Vagina (tissue), 2 donors: ENCODE results near the gene TLN1.

Experiments
- POLR2AphosphoS5 ChIP-seq, 2 donors: sonication (generic); formaldehyde crosslinking; IDR thresholded peaks; one replicate each; pipeline ENCODE4 v1.9.0; 2017; ENCODE audit warnings: antibody characterized with exemption in 2 of 2, mild to moderate bottlenecking in 2 of 2, low read depth in 1 of 2; ENCODE audit not compliant: insufficient read depth in 1 of 2
- TF ChIP-seq, protein P1 (sequence below), 3 experiments: fragments of 450-650 bp in 2 of 3; fragments of 200-600 bp in 1 of 3; sonication (generic) in 1 of 3; IDR thresholded peaks; one replicate each; pipeline ENCODE4 v1.5.1; 2017 to 2019; ENCODE audit warnings: antibody characterized with exemption in 3 of 3, mild to moderate bottlenecking in 2 of 3, moderate library complexity in 2 of 3

DNA sequence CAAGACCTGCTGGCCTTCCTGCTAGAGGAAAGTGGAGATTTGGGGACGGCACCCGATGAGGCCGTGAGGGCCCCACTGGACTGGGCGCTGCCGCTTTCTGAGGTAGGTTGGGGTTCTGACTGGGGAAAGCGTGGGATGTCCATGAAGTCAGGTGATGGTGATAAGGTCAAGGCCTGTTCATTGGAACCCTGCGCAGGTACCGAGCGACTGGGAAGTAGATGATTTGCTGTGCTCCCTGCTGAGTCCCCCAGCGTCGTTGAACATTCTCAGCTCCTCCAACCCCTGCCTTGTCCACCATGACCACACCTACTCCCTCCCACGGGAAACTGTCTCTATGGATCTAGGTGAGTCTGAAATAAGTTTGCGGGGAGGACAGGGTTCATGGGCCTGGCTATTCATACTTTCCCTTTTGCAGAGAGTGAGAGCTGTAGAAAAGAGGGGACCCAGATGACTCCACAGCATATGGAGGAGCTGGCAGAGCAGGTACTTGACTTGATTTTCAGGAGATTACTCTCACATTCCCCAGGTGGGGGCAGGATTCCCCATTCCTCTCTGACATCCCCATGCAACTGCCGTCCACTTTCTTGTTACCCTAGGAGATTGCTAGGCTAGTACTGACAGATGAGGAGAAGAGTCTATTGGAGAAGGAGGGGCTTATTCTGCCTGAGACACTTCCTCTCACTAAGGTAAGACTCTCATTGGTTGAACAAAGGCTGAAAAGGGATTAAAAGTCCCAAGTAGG, 976 bp upstream of the TLN1 start:
- no peak for TF ChIP-seq POLR2AphosphoS5 (IDR thresholded peaks at IDR 0.05; ENCODE audit: insufficient read depth in 1 of 2, low read depth in 1 of 2)
- TF ChIP-seq, protein P1, sequence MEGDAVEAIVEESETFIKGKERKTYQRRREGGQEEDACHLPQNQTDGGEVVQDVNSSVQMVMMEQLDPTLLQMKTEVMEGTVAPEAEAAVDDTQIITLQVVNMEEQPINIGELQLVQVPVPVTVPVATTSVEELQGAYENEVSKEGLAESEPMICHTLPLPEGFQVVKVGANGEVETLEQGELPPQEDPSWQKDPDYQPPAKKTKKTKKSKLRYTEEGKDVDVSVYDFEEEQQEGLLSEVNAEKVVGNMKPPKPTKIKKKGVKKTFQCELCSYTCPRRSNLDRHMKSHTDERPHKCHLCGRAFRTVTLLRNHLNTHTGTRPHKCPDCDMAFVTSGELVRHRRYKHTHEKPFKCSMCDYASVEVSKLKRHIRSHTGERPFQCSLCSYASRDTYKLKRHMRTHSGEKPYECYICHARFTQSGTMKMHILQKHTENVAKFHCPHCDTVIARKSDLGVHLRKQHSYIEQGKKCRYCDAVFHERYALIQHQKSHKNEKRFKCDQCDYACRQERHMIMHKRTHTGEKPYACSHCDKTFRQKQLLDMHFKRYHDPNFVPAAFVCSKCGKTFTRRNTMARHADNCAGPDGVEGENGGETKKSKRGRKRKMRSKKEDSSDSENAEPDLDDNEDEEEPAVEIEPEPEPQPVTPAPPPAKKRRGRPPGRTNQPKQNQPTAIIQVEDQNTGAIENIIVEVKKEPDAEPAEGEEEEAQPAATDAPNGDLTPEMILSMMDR (IDR thresholded peaks at IDR 0.05) = no peak
